Measurements from ENCODE around the gene TNK2. TPM values are rescaled to one million over a fixed set of nuclear protein-coding genes. Genes with fewer than 3 reads are reported as not detected.
A peak's percentile ranks its signal among the peaks of the same experiment; 100 is the strongest.
"Not testable (repeated sequence)": the region's sequence is repeated elsewhere in the genome, so short reads cannot be mapped to it uniquely, and the experiment has no call there.

The TNK2 gene
- total RNA-seq, 1 experiment from 2014 or later = 72.3 TPM

DNA sequence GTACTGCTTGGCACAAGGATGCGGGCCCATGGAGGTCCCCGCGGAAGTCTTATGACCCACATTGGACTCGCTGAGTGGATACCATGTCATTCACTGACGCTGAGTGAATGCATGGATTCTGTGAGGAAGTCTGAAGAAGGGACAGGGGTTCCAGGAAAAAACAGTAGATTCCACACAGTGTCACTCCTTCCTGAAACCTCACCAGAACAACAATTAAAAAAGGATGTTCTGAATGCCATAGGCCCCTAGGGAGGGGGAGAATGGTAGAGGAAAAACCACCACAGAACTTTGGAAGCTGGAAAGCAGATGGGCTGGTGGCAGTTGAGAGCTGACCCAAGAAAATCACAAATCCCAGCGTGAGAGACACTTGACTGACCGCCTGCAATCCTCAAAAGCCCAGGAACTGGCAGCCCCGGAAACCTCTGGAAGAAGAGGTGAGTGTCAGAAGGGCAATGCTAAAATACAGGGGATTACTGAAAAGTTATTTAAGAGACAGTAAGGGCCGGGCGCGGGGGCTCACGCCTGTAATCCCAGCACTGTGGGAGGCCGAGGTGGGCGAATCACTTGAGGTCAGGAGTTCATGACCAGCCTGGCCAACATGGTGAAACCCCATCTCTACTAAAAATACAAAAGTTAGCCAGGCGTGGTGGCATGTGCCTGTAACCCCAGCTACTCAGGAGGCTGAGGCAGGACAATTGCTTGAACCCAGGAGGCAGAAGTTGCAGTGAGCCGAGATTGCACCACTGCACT, 6.3 kb downstream of the TNK2 start:
- H3K9me3 ChIP-seq (ENCODE audit: control insufficient read depth, insufficient read depth, low read depth, low read length); H3K27me3 ChIP-seq (ENCODE audit: control insufficient read depth, insufficient read depth, low read length); H3K27ac ChIP-seq (ENCODE audit: low read length); in situ Hi-C loops (cut with HindIII; ENCODE audit: low pct_unique_long_range_greater_than_20kb, low sequenced_read_pairs); DNase-seq (ENCODE audit: low read depth, low spot score); H3K4me3 ChIP-seq (ENCODE audit: low read depth in 2 of 2, low read length in 2 of 2); BruUV-seq (replicated peaks); POLR2A ChIA-PET; ATAC-seq; intact Hi-C loops (cut with micrococcal nuclease; ENCODE audit: unreplicated experiment); CTCF ChIA-PET; H3K36me3 ChIP-seq (ENCODE audit: control insufficient read depth, insufficient read depth, low read length): not testable (repeated sequence)
- peaks cover 56% of the 10 kb centered on the region for H3K4me1 ChIP-seq (ENCODE audit: control insufficient read depth, insufficient read depth, low read length)

DNA sequence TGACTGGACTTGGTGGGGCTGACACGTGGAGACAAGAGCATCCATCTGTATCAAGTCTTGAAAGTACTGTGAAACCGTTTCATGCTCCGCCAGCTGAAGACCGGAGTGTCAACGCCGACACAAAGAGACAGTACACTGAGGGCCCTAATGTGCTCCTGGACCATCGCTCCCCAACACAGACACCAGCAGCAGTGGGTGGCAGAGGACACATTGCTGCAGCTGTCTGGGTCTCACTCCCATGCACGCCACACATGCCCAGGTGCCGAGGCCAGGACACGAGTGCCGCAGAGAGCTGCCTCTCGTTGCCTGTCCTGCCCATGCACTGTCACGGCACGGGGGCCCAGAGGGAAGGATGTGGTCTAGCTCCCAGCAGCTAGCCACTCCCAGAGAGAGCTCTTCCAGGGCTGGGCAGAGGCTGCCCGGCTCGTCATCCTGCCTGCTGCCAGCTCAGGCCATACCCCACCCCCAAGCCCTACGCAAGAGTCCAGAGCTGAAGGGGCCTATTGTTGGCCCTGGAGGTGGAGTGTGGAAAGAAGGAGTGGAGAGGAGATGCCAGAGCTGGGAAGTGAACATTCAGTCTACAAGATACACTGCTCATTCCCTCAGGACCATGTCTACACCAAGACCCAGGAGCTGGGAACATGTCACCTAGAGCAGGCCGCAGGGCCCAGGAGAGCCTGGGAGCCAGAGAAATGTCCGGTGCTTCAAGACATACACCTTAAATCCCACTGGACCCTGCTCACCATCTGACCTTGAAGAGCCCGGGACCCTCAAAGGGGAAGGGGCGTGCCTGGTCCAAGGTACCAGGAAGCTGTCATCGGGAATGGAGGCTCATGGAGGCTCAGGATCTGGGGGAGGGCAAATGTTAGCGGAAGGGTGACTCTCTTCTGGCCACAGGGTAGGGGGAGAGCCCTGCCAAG, 7.7 kb downstream of the TNK2 start:
- no peaks in the 10 kb centered on the region for H3K27me3 ChIP-seq (ENCODE audit: control insufficient read depth, insufficient read depth, low read length)
- intact Hi-C loops (cut with micrococcal nuclease; ENCODE audit: unreplicated experiment) (no loop called here), in situ Hi-C loops (cut with HindIII; ENCODE audit: low pct_unique_long_range_greater_than_20kb, low sequenced_read_pairs) (no loop called here)
- ChIA-PET CTCF (interaction anchor here (0.7 kb wide), 1 partner anchor 242 kb away, joined by 3 read pairs; no protein-coding TSS in a partner anchor), POLR2A (no interaction called here)
- 0 out of 2 replicates have a peak overlapping the region, but pooled peaks have one; percentile 21 for H3K27ac ChIP-seq (ENCODE audit: low read length)
- ATAC-seq (no peak), DNase-seq (ENCODE audit: low read depth, low spot score) (no peak)
- no peaks in the 10 kb centered on the region for H3K9me3 ChIP-seq (ENCODE audit: control insufficient read depth, insufficient read depth, low read depth, low read length)
- TF ChIP-seq, protein P1, sequence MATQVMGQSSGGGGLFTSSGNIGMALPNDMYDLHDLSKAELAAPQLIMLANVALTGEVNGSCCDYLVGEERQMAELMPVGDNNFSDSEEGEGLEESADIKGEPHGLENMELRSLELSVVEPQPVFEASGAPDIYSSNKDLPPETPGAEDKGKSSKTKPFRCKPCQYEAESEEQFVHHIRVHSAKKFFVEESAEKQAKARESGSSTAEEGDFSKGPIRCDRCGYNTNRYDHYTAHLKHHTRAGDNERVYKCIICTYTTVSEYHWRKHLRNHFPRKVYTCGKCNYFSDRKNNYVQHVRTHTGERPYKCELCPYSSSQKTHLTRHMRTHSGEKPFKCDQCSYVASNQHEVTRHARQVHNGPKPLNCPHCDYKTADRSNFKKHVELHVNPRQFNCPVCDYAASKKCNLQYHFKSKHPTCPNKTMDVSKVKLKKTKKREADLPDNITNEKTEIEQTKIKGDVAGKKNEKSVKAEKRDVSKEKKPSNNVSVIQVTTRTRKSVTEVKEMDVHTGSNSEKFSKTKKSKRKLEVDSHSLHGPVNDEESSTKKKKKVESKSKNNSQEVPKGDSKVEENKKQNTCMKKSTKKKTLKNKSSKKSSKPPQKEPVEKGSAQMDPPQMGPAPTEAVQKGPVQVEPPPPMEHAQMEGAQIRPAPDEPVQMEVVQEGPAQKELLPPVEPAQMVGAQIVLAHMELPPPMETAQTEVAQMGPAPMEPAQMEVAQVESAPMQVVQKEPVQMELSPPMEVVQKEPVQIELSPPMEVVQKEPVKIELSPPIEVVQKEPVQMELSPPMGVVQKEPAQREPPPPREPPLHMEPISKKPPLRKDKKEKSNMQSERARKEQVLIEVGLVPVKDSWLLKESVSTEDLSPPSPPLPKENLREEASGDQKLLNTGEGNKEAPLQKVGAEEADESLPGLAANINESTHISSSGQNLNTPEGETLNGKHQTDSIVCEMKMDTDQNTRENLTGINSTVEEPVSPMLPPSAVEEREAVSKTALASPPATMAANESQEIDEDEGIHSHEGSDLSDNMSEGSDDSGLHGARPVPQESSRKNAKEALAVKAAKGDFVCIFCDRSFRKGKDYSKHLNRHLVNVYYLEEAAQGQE (IDR thresholded peaks at IDR 0.05; ENCODE audit: insufficient read depth in 1 of 2, low read depth in 2 of 2, low read length in 1 of 2) = no peak
- TF ChIP-seq POLR2AphosphoS5 (IDR thresholded peaks at IDR 0.05; ENCODE audit: low read depth, low read length) (no peak), TCF7L2 (IDR thresholded peaks at IDR 0.05; ENCODE audit: low read depth, low read length) (no peak), SIN3A (IDR thresholded peaks at IDR 0.05; ENCODE audit: borderline replicate concordance, insufficient read depth, low read depth, low read length) (no peak)
- TF ChIP-seq, protein P2, sequence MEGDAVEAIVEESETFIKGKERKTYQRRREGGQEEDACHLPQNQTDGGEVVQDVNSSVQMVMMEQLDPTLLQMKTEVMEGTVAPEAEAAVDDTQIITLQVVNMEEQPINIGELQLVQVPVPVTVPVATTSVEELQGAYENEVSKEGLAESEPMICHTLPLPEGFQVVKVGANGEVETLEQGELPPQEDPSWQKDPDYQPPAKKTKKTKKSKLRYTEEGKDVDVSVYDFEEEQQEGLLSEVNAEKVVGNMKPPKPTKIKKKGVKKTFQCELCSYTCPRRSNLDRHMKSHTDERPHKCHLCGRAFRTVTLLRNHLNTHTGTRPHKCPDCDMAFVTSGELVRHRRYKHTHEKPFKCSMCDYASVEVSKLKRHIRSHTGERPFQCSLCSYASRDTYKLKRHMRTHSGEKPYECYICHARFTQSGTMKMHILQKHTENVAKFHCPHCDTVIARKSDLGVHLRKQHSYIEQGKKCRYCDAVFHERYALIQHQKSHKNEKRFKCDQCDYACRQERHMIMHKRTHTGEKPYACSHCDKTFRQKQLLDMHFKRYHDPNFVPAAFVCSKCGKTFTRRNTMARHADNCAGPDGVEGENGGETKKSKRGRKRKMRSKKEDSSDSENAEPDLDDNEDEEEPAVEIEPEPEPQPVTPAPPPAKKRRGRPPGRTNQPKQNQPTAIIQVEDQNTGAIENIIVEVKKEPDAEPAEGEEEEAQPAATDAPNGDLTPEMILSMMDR (IDR thresholded peaks at IDR 0.05) = no peak
- BruUV-seq (replicated peaks) = no TSS peak
- H3K4me1 ChIP-seq (ENCODE audit: control insufficient read depth, insufficient read depth, low read length) = peaks cover 54% of the 10 kb centered on the region
- H3K4me3 ChIP-seq (ENCODE audit: low read depth in 2 of 2, low read length in 2 of 2) = no peak overlapping the region
- H3K36me3 ChIP-seq (ENCODE audit: control insufficient read depth, insufficient read depth, low read length) = no peaks in the 10 kb centered on the region

All from Panc1 (cell line).